Measurements from ENCODE around the gene CPSF4L.

The CPSF4L gene

DNA sequence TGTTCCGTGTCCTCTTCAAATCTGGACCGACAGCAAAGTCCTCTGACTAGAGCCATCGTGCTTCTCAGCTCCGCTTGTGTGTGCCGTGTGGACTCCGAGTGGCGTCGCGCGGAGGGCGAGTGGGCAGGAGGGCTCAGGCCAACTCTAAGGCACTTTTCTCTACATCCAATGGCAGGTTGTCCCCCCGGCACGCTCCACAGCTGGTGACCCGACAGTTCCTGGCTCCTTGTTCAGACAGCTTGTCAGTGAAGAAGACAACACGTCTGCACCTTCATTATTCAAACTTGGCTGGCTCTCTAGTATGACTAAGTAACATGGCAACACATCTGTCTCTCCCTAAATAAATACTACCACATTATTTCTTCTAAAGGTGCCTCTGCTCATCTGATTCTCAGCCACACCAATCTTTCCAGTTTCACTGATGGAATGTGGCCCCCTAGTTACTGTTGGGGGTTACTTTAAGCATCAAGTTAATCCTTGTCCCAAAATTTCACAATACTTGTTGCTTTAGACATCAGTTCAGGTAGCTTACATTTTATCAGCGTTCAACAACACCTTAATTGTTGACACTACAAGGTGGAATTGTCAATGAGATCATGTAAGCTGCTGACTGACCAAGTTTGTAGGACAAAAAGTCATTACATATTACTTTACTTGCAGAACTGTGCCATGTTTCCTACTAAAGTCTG is 53.4 kb downstream of the CPSF4L start:
- no peak overlapping the region for H3K27ac ChIP-seq (ENCODE audit: low read length)
- no peak overlapping the region for H3K9ac ChIP-seq (ENCODE audit: low read length)
- no peaks in the 10 kb centered on the region for H3K27me3 ChIP-seq (ENCODE audit: control insufficient read depth, insufficient read depth, low read length)
- H3K36me3 ChIP-seq (ENCODE audit: control insufficient read depth, low read depth, low read length), result peaks cover 61% of the 10 kb centered on the region
- H3K4me3 ChIP-seq (ENCODE audit: low read length), result no peak overlapping the region
- no peaks in the 10 kb centered on the region for H3K4me1 ChIP-seq (ENCODE audit: control insufficient read depth, low read depth, low read length)
- H3K9me3 ChIP-seq (ENCODE audit: control insufficient read depth, low read depth, low read length), result no peaks in the 10 kb centered on the region

DNA sequence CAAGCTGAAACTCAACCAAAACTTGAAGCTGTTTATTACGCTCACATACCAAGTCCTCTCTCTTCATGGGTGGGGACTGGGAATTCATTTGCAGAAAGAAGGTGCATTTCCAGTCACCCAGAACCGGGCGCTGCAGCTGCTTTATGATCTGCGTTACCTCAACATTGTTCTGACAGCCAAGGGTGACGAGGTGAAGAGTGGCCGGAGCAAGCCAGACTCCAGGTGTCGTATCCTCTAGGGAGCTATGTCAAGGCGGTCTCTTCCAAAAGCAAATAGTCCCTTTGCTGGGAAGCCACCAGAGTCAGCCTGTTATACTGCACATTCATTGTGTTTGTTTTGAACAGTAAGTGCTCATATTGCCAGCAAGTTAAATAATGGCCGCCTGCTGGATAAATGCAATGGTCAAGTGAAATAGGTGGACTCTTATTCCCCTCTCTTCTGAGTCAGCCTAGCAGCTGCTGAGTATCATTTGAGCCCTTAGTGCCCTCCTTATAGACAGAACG is 56.2 kb downstream of the CPSF4L start:
- Histone ChIP-seq H3K27me3 (ENCODE audit: control insufficient read depth, insufficient read depth, low read length) (no peaks in the 10 kb centered on the region), H3K9me3 (ENCODE audit: control insufficient read depth, low read depth, low read length) (no peaks in the 10 kb centered on the region), H3K9ac (ENCODE audit: low read length) (no peak overlapping the region), H3K4me3 (ENCODE audit: low read length) (no peak overlapping the region), H3K36me3 (ENCODE audit: control insufficient read depth, low read depth, low read length) (peaks cover 86% of the 10 kb centered on the region), H3K4me1 (ENCODE audit: control insufficient read depth, low read depth, low read length) (no peaks in the 10 kb centered on the region), H3K27ac (ENCODE audit: low read length) (no peak overlapping the region)

DNA sequence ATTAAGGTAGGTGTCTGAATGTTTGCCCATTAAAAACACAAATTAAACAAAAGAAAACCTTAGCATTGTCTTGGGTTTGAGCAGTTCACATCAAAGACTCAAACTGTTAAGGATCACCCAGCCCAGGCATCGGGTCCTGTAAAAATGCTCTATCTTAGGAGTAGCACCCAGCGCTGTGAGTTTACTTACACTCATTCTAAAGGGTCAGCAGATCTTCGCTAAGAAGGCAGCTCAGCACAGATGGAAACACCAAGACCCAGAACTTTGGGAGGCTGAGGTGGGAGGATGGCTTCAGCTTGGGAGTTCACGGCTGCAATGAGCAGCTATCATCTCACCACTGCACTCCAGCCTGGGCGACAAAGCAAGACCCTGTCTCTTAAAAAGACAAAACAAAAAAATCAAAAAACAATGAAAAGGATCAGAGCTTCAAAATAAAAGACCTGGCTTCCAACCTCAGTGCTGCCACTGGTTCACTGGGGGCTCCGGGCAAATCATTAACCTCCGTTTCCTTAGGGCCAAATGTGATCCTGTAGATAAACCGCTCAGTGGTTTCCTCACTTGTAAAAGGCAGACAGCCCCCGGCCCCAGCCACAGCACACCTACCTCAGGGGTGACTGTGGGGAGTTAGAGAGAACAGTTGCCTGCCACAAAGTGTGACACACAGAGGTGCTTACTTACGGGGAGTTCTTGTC is 57.7 kb downstream of the CPSF4L start:
- H3K4me1 ChIP-seq (ENCODE audit: control insufficient read depth, low read depth, low read length), result no peaks in the 10 kb centered on the region
- no peaks in the 10 kb centered on the region for H3K27me3 ChIP-seq (ENCODE audit: control insufficient read depth, insufficient read depth, low read length)
- no peak overlapping the region for H3K9ac ChIP-seq (ENCODE audit: low read length)
- no peaks in the 10 kb centered on the region for H3K9me3 ChIP-seq (ENCODE audit: control insufficient read depth, low read depth, low read length)
- H3K4me3 ChIP-seq (ENCODE audit: low read length), result no peak overlapping the region
- no peak overlapping the region for H3K27ac ChIP-seq (ENCODE audit: low read length)
- peaks cover 90% of the 10 kb centered on the region for H3K36me3 ChIP-seq (ENCODE audit: control insufficient read depth, low read depth, low read length)

DNA sequence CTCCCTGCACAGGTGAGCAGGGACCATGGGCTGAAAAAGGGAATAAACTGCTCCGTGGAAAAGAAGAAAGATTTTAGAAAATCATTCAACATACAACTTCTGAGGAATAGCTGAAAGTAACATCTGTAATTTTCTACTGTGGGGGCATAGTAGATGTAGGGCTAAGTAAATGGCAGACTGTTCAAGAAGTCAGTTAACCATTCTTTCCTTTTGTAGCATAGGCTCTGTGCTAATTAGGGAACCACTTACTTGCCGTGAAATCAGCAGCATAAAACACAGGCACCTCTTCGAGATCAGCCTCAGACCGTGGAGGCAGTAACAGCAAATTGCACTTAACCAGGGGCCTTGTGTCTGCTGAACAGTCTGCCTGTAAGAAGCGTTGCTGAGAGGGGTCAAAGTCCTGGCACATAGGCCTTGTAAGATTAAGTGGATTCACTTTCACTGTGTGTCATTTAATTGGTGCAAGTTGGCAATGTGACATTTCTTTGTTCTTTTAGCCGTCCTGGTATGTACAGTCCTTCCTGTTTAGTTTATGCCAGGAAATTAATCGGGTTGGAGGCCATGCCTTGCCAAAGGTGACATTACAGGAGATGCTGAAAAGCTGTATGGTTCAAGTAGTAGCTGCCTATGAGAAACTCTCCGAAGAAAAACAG is 58.4 kb downstream of the CPSF4L start:
- Histone ChIP-seq H3K36me3 (ENCODE audit: control insufficient read depth, low read depth, low read length) (peaks cover 90% of the 10 kb centered on the region), H3K27ac (ENCODE audit: low read length) (no peak overlapping the region), H3K4me1 (ENCODE audit: control insufficient read depth, low read depth, low read length) (no peaks in the 10 kb centered on the region), H3K9ac (ENCODE audit: low read length) (no peak overlapping the region), H3K27me3 (ENCODE audit: control insufficient read depth, insufficient read depth, low read length) (no peaks in the 10 kb centered on the region), H3K9me3 (ENCODE audit: control insufficient read depth, low read depth, low read length) (no peaks in the 10 kb centered on the region), H3K4me3 (ENCODE audit: low read length) (no peak overlapping the region)

DNA sequence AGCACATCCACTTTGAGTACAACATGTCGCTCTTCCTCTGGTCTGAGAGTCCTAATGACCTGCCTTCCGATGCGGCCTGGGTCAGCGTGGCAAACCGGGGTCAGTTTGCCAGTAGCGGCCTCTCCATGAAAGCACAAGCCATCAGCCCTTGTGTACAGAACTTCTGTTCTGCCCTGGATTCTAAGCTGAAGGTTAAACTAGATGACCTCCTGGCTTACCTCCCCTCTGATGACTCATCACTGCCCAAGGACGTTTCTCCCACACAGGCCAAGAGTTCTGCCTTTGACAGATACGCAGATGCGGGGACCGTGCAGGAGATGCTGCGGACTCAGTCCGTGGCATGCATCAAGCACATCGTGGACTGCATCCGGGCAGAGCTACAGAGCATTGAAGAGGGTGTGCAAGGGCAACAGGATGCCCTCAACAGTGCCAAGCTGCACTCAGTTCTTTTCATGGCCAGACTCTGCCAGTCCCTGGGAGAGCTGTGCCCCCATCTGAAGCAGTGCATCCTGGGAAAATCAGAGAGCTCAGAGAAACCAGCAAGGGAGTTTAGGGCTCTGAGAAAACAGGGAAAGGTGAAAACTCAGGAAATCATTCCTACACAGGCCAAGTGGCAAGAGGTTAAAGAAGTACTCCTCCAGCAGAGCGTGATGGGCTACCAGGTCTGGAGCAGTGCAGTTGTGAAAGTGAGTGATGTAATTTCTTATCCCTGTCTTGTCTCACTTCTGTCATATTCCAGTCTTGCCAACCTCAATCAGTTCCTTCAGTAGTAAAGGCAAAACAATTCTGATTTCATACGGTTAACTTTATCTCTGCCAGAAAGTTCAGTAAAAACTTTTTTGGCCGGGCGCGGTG is 60.2 kb downstream of the CPSF4L start:
- peaks cover 93% of the 10 kb centered on the region for H3K36me3 ChIP-seq (ENCODE audit: control insufficient read depth, low read depth, low read length)
- H3K27me3 ChIP-seq (ENCODE audit: control insufficient read depth, insufficient read depth, low read length), result no peaks in the 10 kb centered on the region
- no peaks in the 10 kb centered on the region for H3K4me1 ChIP-seq (ENCODE audit: control insufficient read depth, low read depth, low read length)
- no peak overlapping the region for H3K9ac ChIP-seq (ENCODE audit: low read length)
- H3K4me3 ChIP-seq (ENCODE audit: low read length), result no peak overlapping the region
- H3K27ac ChIP-seq (ENCODE audit: low read length), result no peak overlapping the region
- H3K9me3 ChIP-seq (ENCODE audit: control insufficient read depth, low read depth, low read length), result no peaks in the 10 kb centered on the region

DNA sequence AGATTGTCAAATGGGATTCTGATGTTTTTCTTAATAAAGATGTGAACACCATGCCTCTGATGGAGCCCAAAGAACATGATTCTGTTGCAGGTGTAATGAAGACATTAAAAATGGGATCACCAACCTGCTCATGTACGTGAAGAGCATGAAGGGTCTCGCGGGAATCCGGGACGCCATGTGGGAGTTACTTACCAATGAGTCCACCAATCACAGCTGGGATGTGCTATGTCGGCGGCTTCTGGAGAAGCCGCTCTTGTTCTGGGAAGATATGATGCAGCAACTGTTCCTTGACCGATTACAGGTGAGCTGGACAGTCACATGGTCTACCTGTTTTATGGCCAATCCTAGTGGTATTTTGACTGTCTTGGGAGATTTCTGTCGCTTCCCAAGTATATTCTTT is 61.2 kb downstream of the CPSF4L start:
- Histone ChIP-seq H3K27ac (ENCODE audit: low read length) (no peak overlapping the region), H3K9me3 (ENCODE audit: control insufficient read depth, low read depth, low read length) (no peaks in the 10 kb centered on the region), H3K36me3 (ENCODE audit: control insufficient read depth, low read depth, low read length) (peaks cover 84% of the 10 kb centered on the region), H3K4me3 (ENCODE audit: low read length) (no peak overlapping the region), H3K9ac (ENCODE audit: low read length) (no peak overlapping the region), H3K4me1 (ENCODE audit: control insufficient read depth, low read depth, low read length) (no peaks in the 10 kb centered on the region), H3K27me3 (ENCODE audit: control insufficient read depth, insufficient read depth, low read length) (no peaks in the 10 kb centered on the region)

DNA sequence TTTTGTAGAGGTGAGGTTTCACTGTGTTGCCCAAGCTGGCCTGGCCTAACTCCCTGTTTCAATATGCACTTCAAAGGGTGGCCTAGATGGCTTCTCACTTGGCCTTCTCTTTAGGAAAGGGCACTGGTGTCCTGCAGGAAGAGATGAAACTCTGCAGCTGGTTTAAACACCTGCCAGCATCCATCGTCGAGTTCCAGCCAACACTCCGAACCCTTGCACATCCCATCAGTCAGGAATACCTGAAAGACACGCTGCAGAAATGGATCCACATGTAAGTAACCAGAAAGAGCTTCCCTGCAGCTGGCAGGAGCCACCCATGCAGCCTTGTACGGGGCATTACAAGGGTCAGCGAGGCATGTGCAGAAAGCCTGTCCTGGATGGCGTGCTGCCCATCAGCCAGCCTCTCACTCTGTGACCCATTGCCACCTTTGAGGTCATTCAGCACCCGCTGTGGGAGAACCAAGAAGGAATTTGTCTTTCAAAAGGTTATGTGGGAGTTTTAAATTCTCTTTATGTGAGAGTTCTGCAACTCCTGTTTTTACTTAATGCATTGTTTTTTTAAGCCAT is 61.8 kb downstream of the CPSF4L start:
- H3K4me1 ChIP-seq (ENCODE audit: control insufficient read depth, low read depth, low read length), result no peaks in the 10 kb centered on the region
- peaks cover 79% of the 10 kb centered on the region for H3K36me3 ChIP-seq (ENCODE audit: control insufficient read depth, low read depth, low read length)
- H3K27me3 ChIP-seq (ENCODE audit: control insufficient read depth, insufficient read depth, low read length), result no peaks in the 10 kb centered on the region
- H3K4me3 ChIP-seq (ENCODE audit: low read length), result no peak overlapping the region
- H3K9me3 ChIP-seq (ENCODE audit: control insufficient read depth, low read depth, low read length), result no peaks in the 10 kb centered on the region
- no peak overlapping the region for H3K9ac ChIP-seq (ENCODE audit: low read length)
- no peak overlapping the region for H3K27ac ChIP-seq (ENCODE audit: low read length)

DNA sequence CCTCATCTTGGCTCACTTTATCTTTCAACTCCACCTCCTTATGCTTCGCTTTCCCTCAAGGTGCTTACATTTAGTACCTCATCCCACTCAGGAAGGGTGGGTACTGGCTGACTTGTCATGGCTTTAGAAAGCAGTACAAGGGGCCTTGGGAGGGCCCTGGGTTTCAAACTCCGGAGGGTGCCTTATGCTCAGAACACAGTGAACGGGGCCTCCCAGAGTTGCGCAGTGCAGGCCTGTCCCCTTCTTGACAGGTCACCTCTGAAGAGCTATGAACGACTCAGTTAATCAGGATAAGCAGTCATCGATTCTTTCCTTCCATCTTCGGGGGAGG is 62.8 kb downstream of the CPSF4L start:
- Histone ChIP-seq H3K27me3 (ENCODE audit: control insufficient read depth, insufficient read depth, low read length) (no peaks in the 10 kb centered on the region), H3K36me3 (ENCODE audit: control insufficient read depth, low read depth, low read length) (peaks cover 74% of the 10 kb centered on the region), H3K9ac (ENCODE audit: low read length) (no peak overlapping the region)

More for the DNA sequence above, 62.8 kb downstream of the CPSF4L start:
- Histone ChIP-seq H3K4me3 (ENCODE audit: low read length) (no peak overlapping the region), H3K4me1 (ENCODE audit: control insufficient read depth, low read depth, low read length) (no peaks in the 10 kb centered on the region), H3K27ac (ENCODE audit: low read length) (no peak overlapping the region), H3K9me3 (ENCODE audit: control insufficient read depth, low read depth, low read length) (no peaks in the 10 kb centered on the region)

All from iPS-18a (cell line).